KMS-11 (cell line): ENCODE results near the gene PSEN2.
"Not testable (repeated sequence)": the region's sequence is repeated elsewhere in the genome, so short reads cannot be mapped to it uniquely, and the experiment has no call there.

Experiments
- H2AFZ ChIP-seq: fragments of 200-600 bp; sonication (generic); 2 replicates; pipeline ENCODE4 v1.6.1; 2016; ENCODE audit warnings: antibody characterized with exemption, mixed run types, low read depth
- H3K27ac ChIP-seq: fragments of 200-600 bp; sonication (generic); 2 replicates; pipeline ENCODE4 v1.6.1; 2016; ENCODE audit warnings: mild to moderate bottlenecking, mixed run types
- H3K27me3 ChIP-seq: fragments of 200-600 bp; sonication (generic); 2 replicates; pipeline ENCODE4 v1.6.1; 2017; ENCODE audit warnings: mild to moderate bottlenecking, low read depth, mixed run types, moderate library complexity; ENCODE audit not compliant: insufficient read depth
- H3K36me3 ChIP-seq: fragments of 200-600 bp; sonication (generic); 2 replicates; pipeline ENCODE4 v1.6.1; 2017; ENCODE audit warnings: mild to moderate bottlenecking, mixed run types; ENCODE audit not compliant: insufficient read depth
- H3K4me1 ChIP-seq: fragments of 200-600 bp; sonication (generic); 2 replicates; pipeline ENCODE4 v1.6.1; 2016; ENCODE audit warnings: mild to moderate bottlenecking, low read depth, mixed run types; ENCODE audit not compliant: poor library complexity, severe bottlenecking
- H3K4me2 ChIP-seq: fragments of 200-600 bp; sonication (generic); 2 replicates; pipeline ENCODE4 v1.7.0; 2016; ENCODE audit warnings: mild to moderate bottlenecking, mixed run types
- H3K4me3 ChIP-seq: fragments of 200-600 bp; sonication (generic); IDR thresholded peaks from 2 replicates; pipeline ENCODE4 v1.6.1; 2017; ENCODE audit warnings: low read depth, low read length, mixed read lengths; ENCODE audit not compliant: insufficient read depth
- H3K79me2 ChIP-seq: fragments of 200-600 bp; sonication (generic); 2 replicates; pipeline ENCODE4 v1.6.1; 2016; ENCODE audit warnings: low read depth, mixed run types; ENCODE audit not compliant: insufficient read depth
- H3K9ac ChIP-seq: fragments of 200-600 bp; sonication (generic); 2 replicates; pipeline ENCODE4 v1.6.1; 2016; ENCODE audit warnings: mild to moderate bottlenecking, mixed run types
- H4K20me1 ChIP-seq: fragments of 200-600 bp; sonication (generic); 2 replicates; pipeline ENCODE4 v1.6.1; 2016; ENCODE audit warnings: mild to moderate bottlenecking, mixed run types; ENCODE audit not compliant: insufficient read depth
- CTCF ChIP-seq: fragments of 200-600 bp; sonication (generic); conservative IDR thresholded peaks from 2 replicates; pipeline ENCODE4 v1.6.1; 2017; ENCODE audit warnings: low read depth, mild to moderate bottlenecking, antibody characterized with exemption, low read length, moderate library complexity, mixed read lengths

The PSEN2 gene

GRCh38 chr1:226838456-226838855, 32.0 kb upstream of the PSEN2 start:
- H2AFZ ChIP-seq, result no peak overlapping the region

GRCh38 chr1:226845624-226846023, 24.8 kb upstream of the PSEN2 start:
- no peaks in the 10 kb centered on the region for H3K79me2 ChIP-seq
- no peak overlapping the region for H3K27ac ChIP-seq
- H3K4me2 ChIP-seq, result no peak overlapping the region
- H3K36me3 ChIP-seq, result no peaks in the 10 kb centered on the region
- H2AFZ ChIP-seq, result no peak overlapping the region
- no peaks in the 10 kb centered on the region for H3K4me1 ChIP-seq
- no peak for TF ChIP-seq CTCF
- no peak overlapping the region for H3K4me3 ChIP-seq
- H3K9ac ChIP-seq, result no peak overlapping the region
- H3K27me3 ChIP-seq, result no peaks in the 10 kb centered on the region
- H4K20me1 ChIP-seq, result no peaks in the 10 kb centered on the region

More at GRCh38 chr1:226838456-226838855, 32.0 kb upstream of the PSEN2 start:
- no peaks in the 10 kb centered on the region for H3K36me3 ChIP-seq
- no peak overlapping the region for H3K27ac ChIP-seq
- H4K20me1 ChIP-seq, result no peaks in the 10 kb centered on the region
- H3K4me2 ChIP-seq, result no peak overlapping the region
- no peak overlapping the region for H3K9ac ChIP-seq
- H3K79me2 ChIP-seq, result no peaks in the 10 kb centered on the region
- no peaks in the 10 kb centered on the region for H3K4me1 ChIP-seq
- H3K27me3 ChIP-seq, result no peaks in the 10 kb centered on the region
- H3K4me3 ChIP-seq, result no peak overlapping the region
- TF ChIP-seq CTCF, result no peak

- no peak overlapping the region for H3K4me3 ChIP-seq
- no peaks in the 10 kb centered on the region for H4K20me1 ChIP-seq
- H3K4me1 ChIP-seq, result no peaks in the 10 kb centered on the region
- no peaks in the 10 kb centered on the region for H3K27me3 ChIP-seq
- H3K79me2 ChIP-seq, result no peaks in the 10 kb centered on the region
- H3K27ac ChIP-seq, result no peak overlapping the region
- no peak for TF ChIP-seq CTCF
- H2AFZ ChIP-seq, result no peak overlapping the region
- H3K9ac ChIP-seq, result no peak overlapping the region
- no peaks in the 10 kb centered on the region for H3K36me3 ChIP-seq
- H3K4me2 ChIP-seq, result no peak overlapping the region
These were observed 23.6 kb upstream of the PSEN2 start for GRCh38 chr1:226846786-226847185.

- H3K79me2 ChIP-seq, H2AFZ ChIP-seq, H3K4me3 ChIP-seq, H3K27ac ChIP-seq, H4K20me1 ChIP-seq, H3K27me3 ChIP-seq, H3K9ac ChIP-seq, H3K4me2 ChIP-seq, H3K4me1 ChIP-seq, H3K36me3 ChIP-seq: not testable (repeated sequence)
These were observed 15.9 kb upstream of the PSEN2 start for GRCh38 chr1:226854548-226854947.

- Histone ChIP-seq H3K36me3 (no peaks in the 10 kb centered on the region), H2AFZ (no peak overlapping the region), H3K9ac (no peak overlapping the region), H3K4me2 (no peak overlapping the region), H4K20me1 (no peaks in the 10 kb centered on the region), H3K4me1 (no peaks in the 10 kb centered on the region), H3K79me2 (no peaks in the 10 kb centered on the region), H3K4me3 (no peak overlapping the region), H3K27ac (no peak overlapping the region), H3K27me3 (no peaks in the 10 kb centered on the region)
- TF ChIP-seq CTCF, result no peak
These were observed 7.5 kb upstream of the PSEN2 start for GRCh38 chr1:226862890-226863289.
